Kidney capillary endothelial cell (primary cell): Measurements from ENCODE around the gene PCDHGA11.
A peak's percentile ranks its signal among the peaks of the same experiment; 100 is the strongest.
"Not testable (repeated sequence)": the region's sequence is repeated elsewhere in the genome, so short reads cannot be mapped to it uniquely, and the experiment has no call there.

Experiments used
- DNase-seq: peaks from one replicate; pipeline ENCODE4 v3.0.0-alpha.2; 2018; ENCODE audit warnings: low spot score

Gene PCDHGA11

GRCh38 chr5:141420855-141421488 is at the start of gene PCDHGA11:
TSS of gene PCDHGA11 (plus strand) at chr5:141421051. CDS start at chr5:141421228, 177 bp downstream.
- peak; percentile 56 for DNase-seq

- DNase-seq, result no peak
Observed at GRCh38 chr5:141371572-141372475, 49.0 kb upstream of the PCDHGA11 start.

DNA sequence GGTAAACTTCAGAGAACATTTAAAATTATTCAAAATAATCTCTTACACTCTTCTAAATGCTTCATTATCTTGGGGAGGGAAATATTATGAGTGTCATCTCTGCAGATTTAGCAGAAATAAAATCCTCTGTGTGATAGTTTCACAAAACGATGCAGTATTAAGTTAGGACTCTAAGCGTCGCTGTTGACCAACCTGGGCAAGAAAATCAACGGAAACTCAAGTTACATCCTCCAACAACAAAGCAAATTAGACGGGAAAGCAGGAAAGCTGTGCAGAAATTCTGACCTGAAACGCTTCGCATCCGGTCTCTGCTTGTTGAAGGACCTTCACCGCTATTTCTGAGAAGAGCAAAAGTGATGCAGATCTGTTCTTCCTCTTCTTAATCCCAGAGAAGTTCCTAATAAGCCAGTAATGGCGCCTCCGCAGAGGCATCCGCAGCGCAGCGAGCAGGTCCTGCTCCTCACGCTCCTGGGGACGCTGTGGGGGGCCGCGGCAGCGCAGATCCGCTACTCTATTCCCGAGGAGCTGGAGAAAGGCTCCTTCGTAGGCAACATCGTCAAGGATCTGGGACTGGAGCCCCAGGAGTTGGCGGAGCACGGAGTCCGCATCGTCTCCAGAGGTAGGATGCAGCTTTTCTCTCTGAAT is 47.1 kb upstream of the PCDHGA11 start, which contains the start of gene PCDHGA6:
Gene PCDHGA6 (plus strand): TSS at position 219 of the 645 bp plus-strand sequence. CDS start 193 bp downstream, at position 412.
- no peak for DNase-seq

DNA sequence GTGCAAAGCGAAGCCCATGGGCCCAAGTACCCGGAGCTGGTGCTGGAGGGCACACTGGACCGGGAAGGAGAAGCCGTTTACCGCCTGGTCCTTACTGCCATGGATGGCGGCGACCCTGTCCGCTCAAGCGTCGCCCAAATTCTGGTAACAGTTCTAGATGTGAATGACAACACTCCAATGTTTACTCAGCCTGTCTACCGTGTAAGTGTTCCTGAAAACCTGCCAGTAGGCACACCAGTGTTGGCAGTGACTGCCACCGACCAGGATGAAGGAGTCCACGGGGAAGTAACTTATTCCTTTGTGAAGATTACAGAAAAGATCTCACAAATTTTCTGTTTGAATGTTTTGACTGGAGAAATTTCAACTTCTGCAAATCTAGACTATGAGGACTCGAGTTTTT is 46.2 kb upstream of the PCDHGA11 start:
- no peak for DNase-seq

- DNase-seq, result not testable (repeated sequence)
Observed at GRCh38 chr5:141375444-141376155, 45.3 kb upstream of the PCDHGA11 start.

- no peak for DNase-seq
Observed at GRCh38 chr5:141382469-141383294, 38.2 kb upstream of the PCDHGA11 start, which contains the start of gene PCDHGA7. TSS of gene PCDHGA7 (plus strand) at chr5:141382742. CDS start at chr5:141382900, 158 bp downstream.

DNA sequence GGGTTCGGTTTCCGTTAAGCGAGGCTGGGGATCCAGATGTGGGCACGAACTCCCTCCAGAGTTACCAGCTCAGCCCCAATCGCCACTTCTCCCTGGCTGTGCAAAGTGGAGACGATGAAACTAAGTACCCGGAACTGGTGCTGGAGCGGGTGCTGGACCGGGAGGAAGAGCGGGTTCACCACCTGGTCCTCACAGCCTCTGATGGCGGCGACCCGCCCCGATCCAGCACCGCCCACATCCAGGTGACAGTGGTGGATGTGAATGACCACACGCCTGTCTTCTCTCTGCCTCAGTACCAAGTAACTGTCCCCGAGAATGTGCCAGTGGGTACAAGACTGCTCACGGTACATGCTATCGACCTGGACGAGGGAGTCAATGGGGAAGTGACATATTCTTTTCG is 37.5 kb upstream of the PCDHGA11 start:
- DNase-seq, result no peak

- no peak for DNase-seq
Observed at GRCh38 chr5:141384471-141385267, 36.2 kb upstream of the PCDHGA11 start.

DNA sequence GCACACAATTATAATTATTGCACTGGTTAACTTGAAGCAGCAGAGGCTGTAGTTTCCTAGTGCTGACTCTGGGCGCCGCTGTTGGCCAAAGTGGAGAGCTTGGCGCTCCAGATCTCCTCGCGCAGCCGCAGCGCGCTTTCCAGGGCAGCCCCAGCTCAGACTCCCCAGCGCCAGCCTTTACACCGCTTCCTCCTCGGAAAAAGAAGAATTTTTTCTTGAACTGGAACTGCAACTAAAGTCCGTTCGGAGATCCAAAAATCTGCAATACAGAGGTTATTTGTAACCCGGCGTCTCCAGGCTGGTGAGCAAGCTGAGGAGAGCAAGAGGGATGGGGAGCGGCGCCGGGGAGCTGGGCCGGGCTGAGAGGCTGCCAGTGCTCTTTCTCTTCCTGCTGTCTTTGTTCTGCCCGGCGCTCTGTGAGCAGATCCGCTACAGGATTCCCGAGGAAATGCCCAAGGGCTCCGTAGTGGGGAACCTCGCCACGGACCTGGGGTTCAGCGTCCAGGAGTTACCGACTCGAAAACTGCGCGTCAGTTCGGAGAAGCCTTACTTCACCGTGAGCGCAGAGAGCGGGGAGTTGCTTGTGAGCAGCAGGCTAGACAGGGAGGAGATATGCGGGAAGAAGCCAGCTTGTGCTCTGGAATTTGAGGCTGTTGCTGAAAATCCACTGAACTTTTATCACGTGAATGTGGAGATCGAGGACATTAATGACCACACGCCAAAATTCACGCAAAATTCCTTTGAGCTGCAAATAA is 33.1 kb upstream of the PCDHGA11 start, which contains the start of gene PCDHGB4:
Gene PCDHGB4 (plus strand): TSS at position 142 of the 755 bp plus-strand sequence. CDS start 187 bp downstream, at position 329.
- not testable (repeated sequence) for DNase-seq

DNA sequence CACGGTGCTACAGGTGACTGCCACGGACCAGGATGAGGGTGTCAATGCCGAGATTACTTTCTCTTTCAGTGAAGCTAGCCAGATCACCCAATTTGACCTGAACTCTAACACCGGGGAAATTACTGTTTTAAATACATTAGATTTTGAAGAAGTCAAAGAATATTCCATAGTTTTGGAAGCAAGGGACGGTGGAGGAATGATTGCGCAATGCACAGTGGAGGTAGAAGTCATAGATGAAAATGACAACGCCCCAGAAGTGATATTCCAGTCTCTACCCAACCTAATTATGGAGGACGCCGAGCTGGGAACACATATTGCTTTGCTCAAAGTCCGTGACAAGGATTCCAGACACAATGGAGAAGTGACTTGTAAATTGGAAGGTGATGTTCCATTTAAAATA is 32.2 kb upstream of the PCDHGA11 start:
- DNase-seq, result no peak

DNA sequence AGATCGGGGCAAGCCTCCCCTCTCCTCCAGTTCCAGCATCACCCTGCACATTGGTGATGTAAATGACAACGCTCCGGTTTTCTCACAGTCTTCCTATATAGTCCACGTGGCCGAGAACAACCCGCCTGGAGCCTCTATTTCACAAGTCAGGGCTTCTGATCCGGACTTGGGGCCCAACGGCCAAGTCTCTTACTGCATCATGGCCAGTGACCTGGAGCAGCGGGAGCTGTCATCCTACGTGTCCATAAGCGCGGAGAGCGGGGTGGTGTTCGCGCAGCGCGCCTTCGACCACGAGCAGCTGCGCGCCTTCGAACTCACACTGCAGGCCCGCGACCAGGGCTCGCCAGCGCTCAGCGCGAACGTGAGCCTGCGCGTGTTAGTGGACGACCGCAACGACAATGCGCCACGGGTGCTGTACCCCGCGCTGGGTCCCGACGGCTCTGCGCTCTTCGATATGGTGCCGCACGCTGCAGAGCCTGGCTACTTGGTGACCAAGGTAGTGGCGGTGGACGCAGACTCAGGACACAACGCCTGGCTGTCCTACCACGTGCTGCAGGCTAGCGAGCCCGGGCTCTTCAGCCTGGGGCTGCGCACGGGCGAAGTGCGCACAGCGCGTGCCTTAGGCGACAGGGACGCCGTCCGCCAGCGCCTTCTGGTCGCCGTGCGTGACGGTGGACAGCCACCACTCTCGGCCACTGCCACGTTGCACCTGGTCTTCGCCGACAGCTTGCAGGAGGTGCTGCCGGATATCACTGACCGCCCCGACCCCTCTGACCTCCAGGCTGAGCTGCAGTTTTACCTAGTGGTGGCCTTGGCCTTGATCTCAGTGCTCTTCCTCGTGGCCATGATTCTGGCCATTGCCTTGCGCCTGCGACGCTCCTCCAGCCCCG is 31.5 kb upstream of the PCDHGA11 start:
- DNase-seq, result no peak

- no peak for DNase-seq
Observed at GRCh38 chr5:141392429-141393198, 28.2 kb upstream of the PCDHGA11 start, which contains the start of gene PCDHGA8. TSS of gene PCDHGA8 (plus strand) at chr5:141392633. CDS start at chr5:141392814, 181 bp downstream.

DNA sequence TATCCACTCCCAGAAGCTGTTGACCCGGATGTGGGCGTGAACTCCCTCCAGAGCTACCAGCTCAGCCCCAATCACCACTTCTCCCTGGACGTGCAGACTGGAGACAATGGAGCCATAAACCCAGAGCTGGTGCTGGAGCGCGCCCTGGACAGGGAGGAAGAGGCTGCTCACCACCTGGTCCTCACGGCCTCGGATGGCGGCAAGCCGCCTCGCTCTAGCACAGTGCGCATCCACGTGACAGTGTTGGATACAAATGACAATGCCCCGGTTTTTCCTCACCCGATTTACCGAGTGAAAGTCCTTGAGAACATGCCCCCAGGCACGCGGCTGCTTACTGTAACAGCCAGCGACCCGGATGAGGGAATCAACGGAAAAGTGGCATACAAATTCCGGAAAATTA is 27.6 kb upstream of the PCDHGA11 start:
- no peak for DNase-seq

GRCh38 chr5:141394401-141395187 is 26.3 kb upstream of the PCDHGA11 start:
- not testable (repeated sequence) for DNase-seq

GRCh38 chr5:141397756-141398551 is 22.9 kb upstream of the PCDHGA11 start, which contains the start of gene PCDHGB5:
TSS of gene PCDHGB5 (plus strand) at chr5:141397947. CDS start at chr5:141398128, 181 bp downstream.
- not testable (repeated sequence) for DNase-seq
